HG03060 (cell line): Measurements from ENCODE around the gene TCF7L1.

ENCODE experiments used
- ATAC-seq: cut with Tn5 transposase; IDR thresholded peaks from one replicate; pipeline ENCODE4 v1.9.1; 2021; ENCODE audit warnings: low read depth, moderate number of reproducible peaks; ENCODE audit not compliant: unreplicated experiment

Gene TCF7L1

DNA sequence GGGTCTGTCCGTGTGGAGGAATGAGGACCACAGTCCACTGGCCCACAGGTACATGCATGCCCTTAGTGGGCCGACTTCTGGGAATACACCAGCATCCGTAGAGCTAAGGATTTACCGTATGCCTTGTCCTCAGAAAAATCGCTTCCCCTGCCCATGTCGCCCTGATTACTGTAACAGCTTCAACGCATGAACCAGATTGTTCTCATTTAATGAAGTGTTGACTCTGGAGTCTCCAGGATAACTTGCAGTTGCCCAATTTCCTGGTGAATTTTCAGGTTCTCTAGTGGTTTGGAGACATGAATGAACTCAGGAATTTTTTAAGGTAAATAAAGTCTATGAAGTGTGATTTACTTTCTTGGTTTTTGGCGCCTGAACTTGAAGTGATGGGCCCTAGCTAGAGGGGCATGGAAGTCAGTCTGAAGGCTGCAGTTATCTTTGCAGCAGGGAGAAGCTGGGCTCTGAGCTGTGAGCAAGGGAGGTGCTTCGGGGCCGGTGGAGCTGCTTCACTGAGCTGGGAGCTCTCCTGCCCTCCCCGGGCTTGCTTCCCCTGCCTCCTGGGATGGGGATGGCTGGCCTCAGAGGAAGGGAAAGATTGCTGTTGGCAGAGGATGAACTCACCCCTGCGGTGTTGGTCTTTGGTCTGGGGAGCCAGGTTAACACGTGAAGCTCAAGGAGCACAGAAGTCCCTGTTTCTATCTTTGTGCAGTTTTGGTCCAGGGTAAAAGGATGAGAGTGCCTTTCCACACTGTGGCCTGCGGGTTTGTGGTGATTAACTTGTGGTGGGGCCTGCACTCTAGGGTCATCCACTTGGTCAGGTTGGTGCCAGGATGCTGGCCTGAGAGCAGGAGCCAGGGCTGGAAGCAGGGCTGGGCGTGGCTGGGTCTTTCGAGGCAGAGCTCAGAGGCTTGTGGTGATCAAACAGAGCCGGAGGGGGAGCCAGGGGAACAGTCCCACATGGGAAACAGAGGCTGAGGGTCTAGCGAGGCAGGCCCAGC lies 28.1 kb downstream of the TCF7L1 start:
- no peak for ATAC-seq

DNA sequence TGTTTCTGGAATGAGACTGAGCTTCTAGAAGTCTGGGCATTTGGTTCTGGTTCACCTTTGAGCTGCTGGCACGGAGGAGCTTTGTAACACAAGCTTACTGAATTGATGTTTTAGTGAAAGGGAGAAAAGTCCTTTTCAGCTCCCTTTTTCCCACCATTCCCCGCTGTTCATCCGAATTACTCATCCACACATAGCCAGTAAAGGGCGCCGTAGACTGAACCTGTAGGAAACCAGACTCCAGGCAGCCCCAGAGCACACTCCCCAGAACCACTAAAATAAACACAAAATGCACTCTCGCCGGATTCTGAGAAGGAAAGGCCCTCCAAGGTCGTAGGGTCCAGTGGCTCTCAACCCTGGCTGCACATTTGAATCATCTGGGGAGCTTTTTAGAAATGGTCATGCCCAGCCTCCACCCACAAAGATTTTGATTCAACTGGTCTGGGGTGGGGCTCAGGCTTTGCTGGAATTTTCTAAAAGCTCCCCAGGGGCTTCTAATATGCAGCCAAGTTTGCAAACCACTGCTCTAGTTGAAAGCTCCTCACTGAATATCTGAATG lies 29.6 kb downstream of the TCF7L1 start:
- ATAC-seq: no peak

DNA sequence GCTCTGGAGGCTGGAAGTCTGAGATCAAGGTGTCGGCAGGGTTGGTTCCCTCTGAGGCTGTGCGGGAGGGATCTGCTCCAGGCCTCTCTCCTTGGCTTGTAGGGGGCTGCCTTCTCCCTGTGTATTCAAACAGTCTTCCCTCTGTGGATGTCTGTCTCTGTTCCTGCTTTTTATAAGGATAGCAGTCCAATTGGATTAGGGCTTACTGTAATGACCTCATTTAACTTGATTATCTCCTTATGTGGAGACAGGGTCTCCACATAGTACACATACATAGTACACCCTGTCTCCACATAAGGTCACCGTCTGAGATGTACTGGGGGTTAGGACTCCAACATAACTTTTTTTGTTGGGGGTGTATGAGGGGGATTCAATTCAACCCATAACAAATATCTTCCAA lies 30.5 kb downstream of the TCF7L1 start:
- no peak for ATAC-seq

GRCh38 chr2:85164145-85164569 lies 31.0 kb downstream of the TCF7L1 start:
- no peak for ATAC-seq

DNA sequence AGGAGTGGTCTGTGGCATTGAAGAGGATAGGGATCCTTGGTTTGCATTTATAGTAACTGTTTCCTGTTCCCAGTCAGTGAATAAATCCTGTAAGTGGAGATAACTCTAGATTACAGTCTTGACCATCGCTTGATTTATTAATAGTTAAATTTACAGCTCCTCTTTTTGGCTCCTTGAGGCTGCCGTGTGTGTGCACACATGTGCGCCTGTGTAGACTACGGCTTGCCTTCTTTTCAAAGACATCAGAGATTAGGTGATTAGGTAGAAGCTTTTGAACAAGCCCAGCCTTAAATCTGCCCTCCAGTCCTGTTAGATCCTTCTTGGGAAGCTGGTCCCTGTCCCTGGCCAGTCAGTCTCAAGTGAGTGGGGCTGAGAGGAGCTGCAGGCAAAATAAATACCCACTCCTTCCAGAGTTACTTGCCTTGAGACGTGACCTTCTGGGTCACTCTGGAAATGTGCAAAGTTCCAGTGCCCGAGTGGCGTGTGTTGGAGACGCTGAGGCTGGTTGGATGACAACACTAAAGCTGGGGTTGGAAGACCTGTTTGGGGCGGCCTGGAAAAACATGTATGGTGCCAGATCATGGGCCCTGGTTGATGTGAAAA lies 32.0 kb downstream of the TCF7L1 start:
- ATAC-seq: no peak

DNA sequence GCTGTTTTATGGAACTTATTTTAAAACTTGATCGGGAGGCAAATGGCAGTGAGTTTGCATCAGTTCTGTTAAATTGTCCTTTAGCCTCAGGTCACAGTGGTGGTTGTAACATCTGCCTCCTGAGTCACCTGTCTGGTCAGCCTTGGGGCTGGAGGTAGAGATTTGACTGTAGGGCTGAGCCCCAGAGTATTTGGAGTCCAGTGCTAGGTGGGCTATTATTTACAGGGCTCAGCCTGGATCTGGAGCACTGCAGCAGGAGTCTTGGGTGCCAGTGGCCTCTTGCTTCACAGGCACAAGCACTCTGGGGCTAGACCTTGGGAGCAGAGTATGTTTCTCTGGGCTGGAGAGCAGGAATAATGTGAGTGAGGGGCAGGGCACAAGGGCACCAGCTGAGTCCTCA lies 32.8 kb downstream of the TCF7L1 start:
- no peak for ATAC-seq

DNA sequence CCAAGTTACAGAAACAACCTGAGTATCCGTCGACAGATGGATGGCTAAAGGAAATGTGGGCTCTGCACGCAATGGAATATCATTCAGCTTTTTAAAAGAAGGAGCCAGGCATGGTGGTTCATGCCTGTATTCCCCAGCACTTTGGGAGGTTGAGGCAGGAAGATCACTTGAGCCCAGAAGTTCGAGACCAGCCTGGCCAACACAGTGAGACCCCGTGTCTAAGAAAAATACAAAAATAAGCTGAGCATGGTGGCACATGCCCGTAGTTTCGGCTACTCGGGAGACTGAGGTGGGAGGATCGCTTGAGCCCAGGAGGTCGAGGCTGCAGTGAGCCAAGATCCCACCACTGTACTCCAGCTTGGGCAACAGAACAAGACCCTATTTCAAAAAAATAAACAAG lies 34.3 kb downstream of the TCF7L1 start:
- no peak for ATAC-seq

- ATAC-seq: no peak
Measured at GRCh38 chr2:85168942-85169341, 35.8 kb downstream of the TCF7L1 start.

DNA sequence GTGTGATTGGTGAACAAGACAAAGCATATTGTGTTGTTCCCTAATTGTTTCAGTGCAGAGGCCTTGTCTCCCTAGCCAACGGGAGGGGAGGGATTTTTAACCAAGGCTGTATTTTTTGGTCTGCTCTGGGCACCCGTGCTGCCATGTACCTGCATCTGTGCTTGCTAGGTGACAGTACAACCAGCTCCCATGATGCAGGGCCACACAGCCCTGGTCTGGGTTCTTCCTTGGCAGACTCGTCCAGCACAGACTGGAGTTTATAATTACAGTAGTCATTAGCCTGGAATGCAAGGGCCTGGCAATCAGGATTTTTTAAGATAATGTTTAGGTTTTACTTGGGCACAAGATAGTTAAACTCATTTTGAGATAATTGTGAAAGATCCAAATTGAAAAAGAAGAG lies 36.4 kb downstream of the TCF7L1 start:
- no peak for ATAC-seq

- ATAC-seq: no peak
Measured at GRCh38 chr2:85170938-85171475, 37.8 kb downstream of the TCF7L1 start.

DNA sequence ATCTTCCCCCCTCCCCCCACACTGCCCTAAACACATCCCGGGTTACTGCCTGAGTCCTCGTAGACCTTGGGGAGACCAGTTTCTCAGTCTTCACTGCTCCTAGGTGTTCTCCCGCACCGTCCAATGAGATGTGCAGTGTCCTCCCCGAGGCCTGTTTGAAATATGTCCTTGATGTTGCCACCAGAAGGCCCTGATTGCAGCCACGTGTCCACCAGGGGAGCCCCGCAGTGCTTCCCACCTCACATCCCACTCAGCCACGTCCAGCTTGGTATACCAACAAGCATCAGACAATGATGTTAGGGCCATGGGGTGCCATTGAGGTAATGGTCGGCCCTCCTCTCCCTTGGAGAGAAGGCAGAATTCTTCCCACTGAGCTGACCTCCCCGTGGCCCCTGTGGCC lies 38.7 kb downstream of the TCF7L1 start:
- ATAC-seq: no peak

GRCh38 chr2:85173909-85174308 lies 40.7 kb downstream of the TCF7L1 start:
- ATAC-seq: no peak

GRCh38 chr2:85174943-85175342 lies 41.8 kb downstream of the TCF7L1 start:
- ATAC-seq: no peak

GRCh38 chr2:85175369-85176299 lies 42.4 kb downstream of the TCF7L1 start:
- no peak for ATAC-seq

GRCh38 chr2:85177031-85177824 lies 44.0 kb downstream of the TCF7L1 start:
- ATAC-seq: no peak

- no peak for ATAC-seq
Measured at GRCh38 chr2:85178154-85178553, 45.0 kb downstream of the TCF7L1 start.

- ATAC-seq: no peak
Measured at GRCh38 chr2:85178980-85179411, 45.8 kb downstream of the TCF7L1 start.

GRCh38 chr2:85179541-85179940 lies 46.3 kb downstream of the TCF7L1 start:
- no peak for ATAC-seq
